A204.1 (cell line): Measurements from ENCODE around the gene DENND1A.
"Not testable (repeated sequence)": the region's sequence is repeated elsewhere in the genome, so short reads cannot be mapped to it uniquely, and the experiment has no call there.

Source experiments
- FAIRE-seq: peaks from 2 replicates; lab custom pipeline; 2012; peaks lifted over from hg19 to GRCh38; lab: Jason Lieb, UNC

DENND1A gene

DNA sequence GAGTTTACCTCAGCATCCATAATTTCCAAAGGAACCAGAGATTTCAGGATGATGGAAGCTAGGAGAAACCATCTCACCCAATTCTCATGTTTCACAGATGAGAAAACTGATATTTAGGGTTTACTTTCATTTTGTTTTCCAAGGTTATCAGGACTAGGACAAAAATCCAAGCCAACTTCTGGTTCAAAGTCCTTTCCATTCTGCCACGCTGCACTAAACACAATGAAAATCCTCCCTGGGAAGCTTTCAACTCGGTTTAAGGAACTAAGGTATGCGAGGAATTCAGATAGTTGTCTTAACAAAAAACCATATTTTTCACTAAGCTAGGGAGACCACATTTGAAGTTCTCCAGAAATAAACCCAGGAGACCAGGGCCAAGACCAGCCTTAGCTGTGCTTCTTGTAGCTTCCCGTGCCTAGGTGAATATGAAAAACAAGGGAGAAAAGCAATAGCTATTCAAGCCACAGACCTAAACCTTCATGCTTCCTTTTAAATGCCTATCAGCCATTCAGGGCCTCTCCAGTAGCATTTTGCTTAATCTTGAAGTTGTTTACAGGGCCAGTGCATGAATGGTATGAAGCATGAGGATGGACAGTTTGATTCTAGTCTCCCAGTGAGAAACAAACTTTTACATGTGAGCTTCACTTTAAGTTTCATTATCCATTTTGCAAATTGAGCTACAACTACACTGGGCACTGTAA is 167.9 kb downstream of the DENND1A start:
- FAIRE-seq = no peak

DNA sequence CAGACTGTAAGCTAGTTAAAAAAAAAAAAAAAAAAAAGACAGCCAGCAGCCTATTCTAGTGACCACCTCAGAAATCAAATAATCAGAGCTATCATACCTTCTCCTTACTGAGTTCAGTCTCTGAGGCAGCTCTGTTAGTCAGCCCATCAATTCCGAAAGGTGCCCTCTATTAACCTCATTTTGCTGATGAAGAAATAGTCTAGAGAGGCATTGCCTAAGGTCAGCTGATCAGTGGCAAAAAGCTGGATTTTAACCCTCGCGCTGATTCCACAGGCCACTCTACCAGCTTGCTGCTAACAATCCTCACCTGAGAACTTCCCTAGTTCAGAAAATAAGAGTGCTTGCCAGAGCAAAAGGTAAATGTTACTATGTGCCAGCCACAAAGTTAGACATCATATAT is 172.0 kb downstream of the DENND1A start:
- no peak for FAIRE-seq

- no peak for FAIRE-seq
Observed at GRCh38 chr9:123757547-123757946, 172.4 kb downstream of the DENND1A start.

- no peak for FAIRE-seq
Observed at GRCh38 chr9:123756484-123757106, 173.3 kb downstream of the DENND1A start.

DNA sequence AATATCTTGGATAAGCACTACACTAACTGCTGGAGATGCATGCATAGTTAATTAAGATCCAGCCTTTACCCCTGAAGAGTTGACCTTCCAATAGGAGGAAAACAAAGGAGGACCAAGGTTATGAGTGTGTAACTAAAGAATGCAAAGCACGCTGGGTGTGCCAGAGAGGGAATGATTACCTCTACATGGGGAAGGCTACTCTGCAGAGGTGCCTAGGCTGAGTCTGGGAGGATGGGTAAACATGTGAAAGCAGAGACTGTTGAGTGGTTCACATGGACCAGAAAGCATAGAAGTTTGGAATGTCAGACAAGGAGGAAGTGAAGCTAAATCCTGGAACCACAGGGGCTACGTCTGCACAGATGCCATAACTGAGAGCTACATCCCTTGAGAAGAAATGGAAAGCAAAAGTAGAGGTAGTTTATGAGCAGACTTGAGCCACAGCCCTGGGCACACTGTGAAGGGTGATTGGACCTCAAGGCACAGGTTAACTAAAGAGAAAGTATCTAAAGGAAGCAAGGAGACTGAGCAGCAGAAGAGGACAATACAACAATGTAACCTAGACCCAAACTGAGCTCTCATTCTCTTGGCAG is 176.2 kb downstream of the DENND1A start:
- FAIRE-seq = no peak

DNA sequence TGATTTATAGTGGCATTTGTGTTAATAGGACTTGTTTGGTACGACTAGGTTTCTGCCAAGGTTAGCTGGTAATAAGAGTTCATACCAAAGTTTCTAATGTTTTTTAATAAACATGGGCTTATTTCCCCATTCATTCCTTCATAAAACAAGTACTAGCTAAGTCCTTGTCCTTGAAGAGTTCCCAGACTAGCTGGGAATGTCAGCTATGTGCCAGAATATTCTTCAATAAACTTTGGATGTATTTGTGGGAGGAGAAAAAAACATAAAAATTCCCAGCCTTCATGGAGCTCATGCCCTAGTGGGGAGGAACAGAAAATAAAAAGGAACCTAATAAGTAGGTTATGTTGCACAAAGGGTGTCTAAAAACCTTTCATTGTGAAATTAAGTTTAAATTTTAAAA is 176.9 kb downstream of the DENND1A start:
- FAIRE-seq = no peak

- FAIRE-seq = no peak
Observed at GRCh38 chr9:123749580-123750202, 180.2 kb downstream of the DENND1A start.

DNA sequence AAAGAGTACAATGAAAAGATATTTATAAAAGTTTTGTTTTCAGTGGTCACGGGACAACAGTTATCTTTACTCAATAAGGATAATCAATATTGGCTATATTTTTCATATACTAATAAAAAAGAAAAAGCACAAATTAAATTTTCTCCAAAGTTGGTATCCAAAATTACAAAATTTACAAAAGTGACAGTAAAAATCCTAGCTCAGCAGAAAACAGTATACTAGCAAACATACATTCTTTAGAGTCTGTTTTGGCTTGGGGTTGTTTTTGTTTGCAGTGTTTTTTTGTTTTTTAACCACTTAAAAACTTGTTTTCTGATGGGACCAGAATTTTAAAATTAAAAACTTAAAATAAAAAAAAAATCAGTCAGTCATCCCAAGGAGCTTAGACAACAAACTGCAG is 183.2 kb downstream of the DENND1A start:
- no peak for FAIRE-seq

DNA sequence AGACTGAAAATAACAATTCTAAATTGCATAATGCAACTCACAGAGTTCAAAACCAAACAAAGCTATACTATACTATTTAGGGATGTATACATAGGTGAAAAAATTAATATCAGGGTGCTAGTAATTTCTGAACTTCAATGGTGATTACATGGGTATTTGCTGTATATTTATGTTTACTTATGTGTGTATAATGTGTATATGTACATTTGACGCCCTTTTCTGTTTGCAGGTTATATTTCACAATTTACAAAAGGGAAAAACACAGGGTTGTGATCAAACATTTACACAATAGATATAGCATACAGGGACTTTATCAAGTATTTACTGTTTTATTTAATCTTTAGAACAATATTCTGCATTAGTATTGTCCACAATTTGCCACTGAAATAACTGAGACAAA is 184.0 kb downstream of the DENND1A start:
- FAIRE-seq = no peak

DNA sequence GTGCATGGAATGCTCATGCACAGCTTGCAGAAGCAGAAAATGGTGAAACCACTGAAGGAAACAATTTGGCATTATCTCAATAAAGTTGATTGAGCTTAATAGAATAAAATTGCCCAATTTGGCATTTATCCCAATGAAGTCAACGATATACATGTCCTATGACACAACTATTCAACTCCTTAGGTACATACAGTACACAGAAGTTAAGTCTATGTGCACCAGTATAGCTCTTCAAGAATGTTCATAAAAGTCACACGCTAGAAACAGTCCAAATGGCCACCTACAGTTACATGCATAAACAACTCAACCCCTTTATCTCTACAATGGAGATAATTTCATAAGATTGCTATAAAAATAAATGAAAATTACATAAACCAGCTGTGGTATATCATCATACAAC is 184.5 kb downstream of the DENND1A start:
- no peak for FAIRE-seq

DNA sequence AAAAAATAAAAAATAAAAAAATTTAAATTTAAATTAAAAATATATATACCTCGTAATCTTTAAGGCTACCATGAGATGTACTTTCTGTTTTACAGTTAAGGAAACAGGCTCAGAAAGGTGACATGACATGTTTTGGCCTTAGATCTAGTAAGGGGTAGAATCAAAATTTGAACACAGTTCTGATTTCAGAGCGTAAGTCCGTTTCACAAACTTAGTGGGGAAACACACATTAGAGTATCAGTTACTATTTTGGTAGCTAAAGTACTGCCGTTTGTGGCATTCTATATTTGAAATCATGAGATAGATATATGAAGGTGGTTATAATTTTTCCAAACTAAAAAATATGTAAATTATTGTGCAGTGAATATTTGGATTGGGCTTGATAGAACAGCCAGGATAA is 186.2 kb downstream of the DENND1A start:
- no peak for FAIRE-seq

GRCh38 chr9:123742009-123742767 is 187.7 kb downstream of the DENND1A start:
- no peak for FAIRE-seq

DNA sequence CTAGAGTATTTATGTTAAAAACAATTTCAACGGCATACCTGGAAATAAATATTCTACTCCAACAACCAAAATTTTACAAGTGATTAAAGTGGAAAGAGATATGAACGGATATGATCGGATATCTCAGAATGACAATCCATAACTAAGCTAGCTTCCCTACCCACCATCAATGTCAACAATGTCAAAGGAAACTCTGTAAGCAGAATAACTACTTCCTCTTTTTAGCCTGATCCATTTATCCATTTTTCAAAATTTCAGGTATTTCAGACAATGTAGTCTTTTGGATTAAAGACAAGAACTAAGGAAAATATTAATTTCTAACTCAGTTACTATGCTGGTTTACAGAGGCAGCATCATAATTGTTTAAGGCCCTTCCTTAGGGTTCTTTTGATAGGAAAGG is 188.7 kb downstream of the DENND1A start:
- FAIRE-seq = no peak

DNA sequence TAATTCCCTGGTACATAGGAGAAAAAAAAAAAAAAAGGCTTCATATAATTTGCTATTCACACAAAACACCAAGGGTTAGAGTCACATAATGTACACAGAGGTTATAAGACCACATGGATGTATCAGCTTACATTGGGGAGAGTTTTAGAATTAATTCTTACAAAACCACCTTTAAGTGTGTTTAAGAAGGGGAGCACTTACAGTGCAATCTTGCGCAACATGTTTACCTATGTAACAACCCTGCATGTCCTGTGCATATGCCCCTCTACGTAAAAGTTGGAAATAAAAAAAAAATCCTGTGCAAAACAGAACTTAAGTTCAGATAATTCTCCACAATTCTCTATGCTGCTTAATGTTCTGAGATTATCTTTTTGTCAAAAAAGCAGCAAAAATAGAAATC is 190.0 kb downstream of the DENND1A start:
- no peak for FAIRE-seq

DNA sequence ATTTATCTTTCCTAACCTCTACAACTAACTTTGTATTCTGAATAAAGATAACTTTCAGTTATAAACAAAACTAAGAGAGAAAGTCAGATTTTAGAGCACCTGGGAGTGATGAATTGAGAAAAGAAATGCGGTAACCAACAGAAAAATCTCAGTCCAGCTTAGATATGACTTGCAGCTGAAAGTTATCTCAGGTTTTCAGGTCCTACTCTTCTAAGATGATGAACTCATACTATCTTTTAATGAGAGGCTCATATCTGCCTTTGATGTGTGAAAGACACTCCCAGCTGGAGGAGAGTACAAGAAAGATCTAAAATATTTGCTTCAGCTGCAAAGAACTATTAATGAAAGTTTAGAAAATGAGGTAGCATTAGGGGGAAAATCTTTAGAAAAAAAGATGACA is 190.5 kb downstream of the DENND1A start:
- FAIRE-seq = no peak

DNA sequence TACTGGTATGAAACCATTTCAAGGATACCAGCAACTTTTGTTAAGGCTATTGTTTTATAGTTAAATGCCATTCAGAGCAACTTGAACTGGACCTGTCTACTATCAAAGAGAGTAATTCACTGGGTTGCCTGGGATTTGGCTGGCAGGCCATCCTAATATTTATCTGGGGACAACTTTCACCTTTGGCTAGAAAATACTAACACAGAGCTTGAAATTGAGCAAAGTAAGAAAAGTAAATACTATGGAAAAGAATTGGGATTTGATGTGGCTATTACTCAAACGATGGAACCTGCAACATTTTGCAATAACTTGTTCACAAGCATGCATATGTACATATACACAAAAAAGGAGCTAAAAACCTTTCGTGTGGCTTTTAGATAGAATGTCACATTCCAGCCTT is 191.3 kb downstream of the DENND1A start:
- no peak for FAIRE-seq

DNA sequence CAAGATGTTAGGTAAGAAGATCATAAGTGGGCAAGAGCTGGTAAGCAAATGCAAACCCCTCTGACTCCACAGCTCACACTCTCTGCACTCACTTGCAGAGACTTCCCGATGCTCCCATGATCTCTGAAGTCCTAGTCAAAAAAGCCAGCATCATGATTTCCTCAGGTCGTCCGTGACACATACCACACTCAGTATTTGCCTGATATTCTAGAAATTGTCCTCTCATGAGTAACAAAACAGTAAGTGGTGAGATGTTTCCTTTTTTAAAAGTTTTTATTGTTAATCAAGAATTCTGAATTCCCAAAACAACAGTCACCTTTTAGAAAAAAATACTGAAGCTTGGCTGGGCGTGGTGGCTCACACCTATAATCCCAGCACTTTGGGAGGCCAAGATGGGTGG is 194.6 kb downstream of the DENND1A start:
- FAIRE-seq = no peak

GRCh38 chr9:123728571-123728970 is 201.4 kb downstream of the DENND1A start:
- FAIRE-seq = not testable (repeated sequence)

DNA sequence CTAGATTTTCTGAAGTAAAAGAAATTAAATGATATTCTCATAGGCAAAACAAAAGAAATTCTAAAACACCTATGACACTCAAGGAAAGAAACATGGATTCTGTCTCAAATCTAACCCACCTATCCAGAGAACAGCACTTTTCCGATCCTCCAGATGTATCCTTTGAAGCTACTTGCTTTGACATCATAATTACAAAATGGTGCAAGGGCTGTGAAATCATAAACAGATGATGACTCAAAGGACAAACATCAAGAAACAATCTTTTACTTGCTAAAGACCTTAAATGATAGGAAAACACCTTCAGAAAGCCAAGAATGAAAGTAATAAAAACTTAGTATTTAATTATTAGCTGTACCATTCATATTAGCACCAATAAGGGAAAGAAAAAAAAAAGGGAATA is 202.6 kb downstream of the DENND1A start:
- FAIRE-seq = no peak

- FAIRE-seq = no peak
Observed at GRCh38 chr9:123725389-123725788, 204.5 kb downstream of the DENND1A start.

GRCh38 chr9:123724211-123724796 is 205.6 kb downstream of the DENND1A start:
- peak; percentile 71 for FAIRE-seq

- FAIRE-seq = no peak
Observed at GRCh38 chr9:123723135-123723875, 206.6 kb downstream of the DENND1A start.
